ENCODE results near the gene CD302.

The CD302 gene

DNA sequence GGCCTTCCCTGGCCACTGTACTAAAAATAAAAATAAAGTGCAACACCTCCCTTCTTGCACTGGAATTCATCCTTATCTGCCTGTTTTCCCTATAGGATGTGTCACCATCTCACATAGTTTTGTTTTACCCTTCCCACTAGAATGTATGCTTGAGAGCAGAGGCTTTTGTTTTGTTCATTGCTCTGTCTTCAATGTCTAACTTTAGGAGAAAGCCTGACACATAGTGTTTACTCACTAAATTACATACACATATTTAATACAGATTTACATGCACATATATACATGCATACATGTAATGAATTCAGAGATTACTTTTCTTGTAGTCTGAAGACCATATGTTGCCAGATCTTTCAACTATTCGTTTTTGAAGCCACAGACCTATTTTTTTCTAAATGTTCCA is 23.0 kb downstream of the CD302 start:
- TF ChIP-seq, protein P1, sequence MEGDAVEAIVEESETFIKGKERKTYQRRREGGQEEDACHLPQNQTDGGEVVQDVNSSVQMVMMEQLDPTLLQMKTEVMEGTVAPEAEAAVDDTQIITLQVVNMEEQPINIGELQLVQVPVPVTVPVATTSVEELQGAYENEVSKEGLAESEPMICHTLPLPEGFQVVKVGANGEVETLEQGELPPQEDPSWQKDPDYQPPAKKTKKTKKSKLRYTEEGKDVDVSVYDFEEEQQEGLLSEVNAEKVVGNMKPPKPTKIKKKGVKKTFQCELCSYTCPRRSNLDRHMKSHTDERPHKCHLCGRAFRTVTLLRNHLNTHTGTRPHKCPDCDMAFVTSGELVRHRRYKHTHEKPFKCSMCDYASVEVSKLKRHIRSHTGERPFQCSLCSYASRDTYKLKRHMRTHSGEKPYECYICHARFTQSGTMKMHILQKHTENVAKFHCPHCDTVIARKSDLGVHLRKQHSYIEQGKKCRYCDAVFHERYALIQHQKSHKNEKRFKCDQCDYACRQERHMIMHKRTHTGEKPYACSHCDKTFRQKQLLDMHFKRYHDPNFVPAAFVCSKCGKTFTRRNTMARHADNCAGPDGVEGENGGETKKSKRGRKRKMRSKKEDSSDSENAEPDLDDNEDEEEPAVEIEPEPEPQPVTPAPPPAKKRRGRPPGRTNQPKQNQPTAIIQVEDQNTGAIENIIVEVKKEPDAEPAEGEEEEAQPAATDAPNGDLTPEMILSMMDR (conservative IDR thresholded peaks at IDR 0.05) = no peak
- no peak for TF ChIP-seq ZFX (IDR thresholded peaks at IDR 0.05)
- no peak overlapping the region for H3K27ac ChIP-seq

DNA sequence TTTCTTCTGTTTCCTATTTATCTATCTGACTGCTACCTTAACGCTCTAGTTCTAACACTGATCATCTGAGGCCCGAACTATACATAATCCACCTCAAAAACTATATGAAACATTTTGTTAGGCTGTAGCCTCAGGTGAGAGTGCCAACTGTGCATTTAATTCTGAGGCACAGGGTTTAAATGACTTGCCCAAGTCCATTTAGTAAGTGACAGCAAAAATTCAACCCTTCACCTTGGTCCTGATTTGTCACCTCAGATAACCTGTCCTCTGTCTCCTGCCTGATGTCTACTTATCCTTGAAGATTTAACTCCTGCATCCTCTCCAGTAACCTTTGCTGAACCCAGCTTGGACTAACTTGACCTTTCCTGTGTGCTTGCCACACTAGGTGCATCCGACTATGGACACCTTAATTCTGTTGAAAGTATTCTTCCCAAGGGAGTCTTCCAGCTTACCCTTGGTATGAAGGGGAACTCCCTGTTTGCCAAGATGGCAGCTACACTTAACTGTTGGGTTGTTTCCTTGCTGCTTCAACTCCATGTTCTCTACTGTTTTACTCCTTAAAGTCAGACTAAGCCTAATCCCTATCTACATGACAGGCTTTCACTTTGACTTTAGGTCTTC is 23.5 kb downstream of the CD302 start:
- TF ChIP-seq, protein P1 (conservative IDR thresholded peaks at IDR 0.05) = no peak
- TF ChIP-seq ZFX (IDR thresholded peaks at IDR 0.05) = no peak
- H3K27ac ChIP-seq = no peak overlapping the region

DNA sequence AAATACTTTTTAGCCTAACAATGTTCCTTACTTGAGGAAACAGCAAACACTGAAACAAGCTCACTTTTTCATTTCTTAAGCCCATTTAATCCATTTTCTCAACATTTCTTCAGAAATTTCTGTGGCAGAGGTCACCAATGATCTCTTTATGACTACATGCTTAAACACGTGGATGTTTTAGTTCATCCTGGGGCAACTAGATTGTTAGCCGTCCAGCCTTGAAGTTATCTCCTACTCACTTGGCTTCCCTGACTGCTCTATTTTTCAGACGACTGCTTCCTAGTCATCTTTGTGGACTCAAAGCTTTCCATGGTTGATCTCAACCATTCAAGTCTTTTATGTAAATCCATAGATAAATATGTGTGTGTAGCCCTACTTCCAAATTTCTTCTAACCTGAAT is 24.1 kb downstream of the CD302 start:
- TF ChIP-seq ZFX (IDR thresholded peaks at IDR 0.05) = no peak
- H3K27ac ChIP-seq = no peak overlapping the region

DNA sequence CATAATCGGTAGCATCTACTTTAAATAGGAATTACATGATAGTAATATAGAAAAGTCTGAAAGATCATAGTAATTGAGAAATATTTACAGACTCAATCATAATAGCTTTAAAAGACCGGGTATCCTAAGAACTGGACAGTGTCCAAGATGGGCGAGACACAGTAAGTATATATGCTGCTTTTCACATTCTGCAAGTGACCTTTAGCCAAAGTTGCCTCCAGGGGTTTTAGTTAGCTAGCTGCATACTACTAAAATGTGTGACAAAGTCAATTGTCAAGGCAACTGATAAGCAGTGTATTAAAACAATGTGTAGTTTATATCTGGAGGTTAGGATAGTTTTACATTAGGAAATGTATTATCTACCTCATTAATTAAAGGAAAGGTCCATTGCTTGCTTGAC is 24.6 kb downstream of the CD302 start:
- TF ChIP-seq ZFX (IDR thresholded peaks at IDR 0.05) = no peak
- TF ChIP-seq, protein P1 (conservative IDR thresholded peaks at IDR 0.05) = no peak

DNA sequence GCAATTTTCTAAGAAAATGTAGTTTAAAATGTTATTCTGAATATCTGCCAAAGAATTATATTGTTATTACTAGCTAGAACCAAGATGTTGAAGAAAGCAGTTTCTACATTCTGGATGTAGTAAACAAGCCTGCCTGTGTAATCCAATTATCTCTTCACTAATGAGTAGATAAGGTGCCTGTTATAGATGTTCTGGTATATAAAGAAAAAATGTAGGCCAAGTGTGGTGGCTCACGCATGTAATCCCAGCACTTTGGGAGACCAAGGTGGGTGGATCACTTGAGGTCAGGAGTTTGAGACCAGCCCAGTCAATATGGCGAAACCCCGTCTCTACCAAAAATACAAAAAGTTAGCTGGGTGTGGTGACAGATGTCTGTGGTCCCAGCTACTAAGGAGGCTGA is 28.9 kb downstream of the CD302 start:
- H3K27ac ChIP-seq = no peak overlapping the region
- TF ChIP-seq, protein P1 (conservative IDR thresholded peaks at IDR 0.05) = no peak
- no peak for TF ChIP-seq ZFX (IDR thresholded peaks at IDR 0.05)

More for the DNA sequence above, 24.6 kb downstream of the CD302 start:
- H3K27ac ChIP-seq = no peak overlapping the region

DNA sequence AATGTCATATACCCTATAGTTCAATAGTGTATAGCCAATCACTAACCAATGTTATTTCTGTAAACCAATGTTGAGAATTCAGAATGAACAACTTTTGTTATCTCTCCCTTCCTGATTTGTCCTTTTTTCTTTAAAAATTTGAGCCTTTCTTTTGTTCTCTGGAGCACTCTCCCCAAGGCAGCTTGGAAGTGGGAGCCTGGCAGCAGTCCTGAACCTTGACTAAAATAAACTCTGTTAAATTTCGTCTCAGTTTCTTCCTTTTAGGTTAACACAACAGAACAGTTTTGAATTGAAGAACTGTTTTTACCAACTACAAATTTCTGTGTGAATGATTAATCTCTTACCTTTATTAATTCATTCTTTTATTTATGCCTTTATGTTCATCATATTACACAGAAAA is 35.9 kb downstream of the CD302 start:
- TF ChIP-seq, protein P1 (conservative IDR thresholded peaks at IDR 0.05) = no peak
- TF ChIP-seq ZFX (IDR thresholded peaks at IDR 0.05) = no peak
- H3K27ac ChIP-seq = no peak overlapping the region

DNA sequence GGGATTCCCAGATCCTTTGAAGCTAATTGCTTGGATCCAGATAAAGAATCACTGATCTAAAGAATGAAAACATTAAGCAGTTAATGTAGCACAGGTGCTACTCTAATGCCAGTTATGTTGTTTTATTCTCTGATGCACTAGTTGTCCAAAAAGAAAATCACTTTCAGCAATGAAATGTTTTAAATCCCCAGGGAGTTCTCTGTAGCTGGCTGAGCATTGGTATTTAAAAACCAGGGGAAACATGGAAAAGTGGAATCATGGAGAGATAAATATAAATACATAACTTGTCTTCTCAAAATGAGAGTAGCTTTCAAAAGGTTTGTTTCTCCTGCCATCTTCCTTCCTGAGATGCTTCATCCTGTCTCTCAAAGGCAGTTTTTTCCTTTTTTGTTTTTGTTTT is 37.7 kb downstream of the CD302 start:
- no peak overlapping the region for H3K27ac ChIP-seq
- no peak for TF ChIP-seq ZFX (IDR thresholded peaks at IDR 0.05)
- TF ChIP-seq, protein P1 (conservative IDR thresholded peaks at IDR 0.05) = no peak

DNA sequence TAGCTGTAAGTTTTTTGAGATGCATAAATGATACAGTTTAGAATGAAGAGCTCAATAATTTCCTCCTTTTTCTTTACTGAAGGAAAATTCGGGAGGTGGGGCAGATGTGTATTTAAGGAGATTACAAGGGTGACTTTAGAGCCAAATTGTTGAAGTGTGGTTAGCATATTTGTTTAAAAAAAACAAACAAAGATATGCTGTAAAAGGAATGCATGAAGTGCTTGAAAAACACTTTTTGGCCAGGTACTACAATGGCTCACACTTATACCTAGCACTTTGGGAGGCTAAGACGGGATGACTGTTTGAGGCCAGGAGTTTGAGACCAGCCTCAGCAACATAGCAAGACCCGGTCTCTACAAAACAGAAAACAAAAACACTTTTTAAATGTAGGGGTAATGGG is 38.4 kb downstream of the CD302 start:
- TF ChIP-seq, protein P1 (conservative IDR thresholded peaks at IDR 0.05) = no peak
- no peak for TF ChIP-seq ZFX (IDR thresholded peaks at IDR 0.05)

More for the DNA sequence above, 38.4 kb downstream of the CD302 start:
- H3K27ac ChIP-seq = no peak overlapping the region

Data from C4-2B (cell line).